Measurements from ENCODE around the gene ADARB1.

DNA sequence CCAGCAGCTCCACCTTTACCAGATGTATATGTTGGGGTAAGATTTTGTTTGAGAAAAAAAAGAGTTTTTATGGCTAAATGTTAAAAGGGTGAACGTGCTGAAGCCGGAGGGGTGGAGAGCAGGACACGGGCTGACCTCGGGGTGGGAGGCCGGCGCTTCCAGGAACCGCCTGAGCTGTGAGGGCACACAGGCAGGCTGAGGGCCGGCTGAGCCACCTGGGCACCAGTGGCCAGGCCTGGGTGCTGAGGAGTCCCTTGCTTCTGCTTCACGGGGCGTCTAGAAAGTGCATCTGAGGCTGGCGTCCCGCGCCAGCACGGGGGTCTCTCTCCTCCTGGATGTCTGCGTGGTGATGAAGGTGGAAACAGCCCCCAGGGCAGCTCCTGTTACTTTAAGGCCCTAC lies 33.6 kb upstream of the ADARB1 start:
- TF ChIP-seq, protein P1, sequence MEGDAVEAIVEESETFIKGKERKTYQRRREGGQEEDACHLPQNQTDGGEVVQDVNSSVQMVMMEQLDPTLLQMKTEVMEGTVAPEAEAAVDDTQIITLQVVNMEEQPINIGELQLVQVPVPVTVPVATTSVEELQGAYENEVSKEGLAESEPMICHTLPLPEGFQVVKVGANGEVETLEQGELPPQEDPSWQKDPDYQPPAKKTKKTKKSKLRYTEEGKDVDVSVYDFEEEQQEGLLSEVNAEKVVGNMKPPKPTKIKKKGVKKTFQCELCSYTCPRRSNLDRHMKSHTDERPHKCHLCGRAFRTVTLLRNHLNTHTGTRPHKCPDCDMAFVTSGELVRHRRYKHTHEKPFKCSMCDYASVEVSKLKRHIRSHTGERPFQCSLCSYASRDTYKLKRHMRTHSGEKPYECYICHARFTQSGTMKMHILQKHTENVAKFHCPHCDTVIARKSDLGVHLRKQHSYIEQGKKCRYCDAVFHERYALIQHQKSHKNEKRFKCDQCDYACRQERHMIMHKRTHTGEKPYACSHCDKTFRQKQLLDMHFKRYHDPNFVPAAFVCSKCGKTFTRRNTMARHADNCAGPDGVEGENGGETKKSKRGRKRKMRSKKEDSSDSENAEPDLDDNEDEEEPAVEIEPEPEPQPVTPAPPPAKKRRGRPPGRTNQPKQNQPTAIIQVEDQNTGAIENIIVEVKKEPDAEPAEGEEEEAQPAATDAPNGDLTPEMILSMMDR (IDR thresholded peaks at IDR 0.05) = no peak
- TF ChIP-seq ZFX (IDR thresholded peaks at IDR 0.05; ENCODE audit: borderline replicate concordance) = no peak

All from 22Rv1 (cell line).